ENCODE results near the gene CDHR3. TPM values are rescaled to one million over a fixed set of nuclear protein-coding genes. Genes with fewer than 3 reads are reported as not detected.

The CDHR3 gene
- total RNA-seq, 4 donors from 2014 or later, result 4.3 to 29.5 (median 27.0) TPM

DNA sequence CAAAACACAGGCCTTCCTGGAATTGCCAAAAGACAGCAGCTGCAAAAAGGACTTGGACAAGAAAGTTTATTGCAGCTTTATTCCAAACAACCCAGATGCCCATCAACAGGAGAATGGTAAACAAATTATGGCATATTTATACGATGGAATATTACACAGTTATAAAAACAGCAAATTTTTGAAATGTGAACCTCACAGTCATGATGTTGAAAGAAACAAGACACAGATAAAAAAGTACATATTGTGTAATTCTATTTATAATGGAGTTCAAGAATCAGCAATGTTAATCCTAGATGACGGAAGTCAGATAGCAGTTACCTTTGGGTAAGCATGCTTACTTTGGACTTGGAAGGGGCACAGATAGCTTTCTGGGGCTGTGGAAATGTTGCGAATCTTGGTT is 104.6 kb downstream of the CDHR3 start:
- no peaks in the 10 kb centered on the region for H3K27me3 ChIP-seq
- WGBS, 2 donors (ENCODE audit: low coverage in 1 of 2), result 70 to 71% methylated on average over 2 to 3 of the region's 3 CpGs
- H3K4me3 ChIP-seq, result no peak overlapping the region
- peak overlapping the region in 2 of 4 donors; percentile 87 to 89 for H3K27ac ChIP-seq
- peaks cover 15 to 92% (median 44%) of the 10 kb centered on the region in 3 donors for H3K4me1 ChIP-seq
- H3K36me3 ChIP-seq, result no peaks in the 10 kb centered on the region
- TF ChIP-seq POLR2AphosphoS5 (IDR thresholded peaks at IDR 0.05), result no peak
- TF ChIP-seq EP300 (IDR thresholded peaks at IDR 0.05), result no peak
- TF ChIP-seq, protein P1, sequence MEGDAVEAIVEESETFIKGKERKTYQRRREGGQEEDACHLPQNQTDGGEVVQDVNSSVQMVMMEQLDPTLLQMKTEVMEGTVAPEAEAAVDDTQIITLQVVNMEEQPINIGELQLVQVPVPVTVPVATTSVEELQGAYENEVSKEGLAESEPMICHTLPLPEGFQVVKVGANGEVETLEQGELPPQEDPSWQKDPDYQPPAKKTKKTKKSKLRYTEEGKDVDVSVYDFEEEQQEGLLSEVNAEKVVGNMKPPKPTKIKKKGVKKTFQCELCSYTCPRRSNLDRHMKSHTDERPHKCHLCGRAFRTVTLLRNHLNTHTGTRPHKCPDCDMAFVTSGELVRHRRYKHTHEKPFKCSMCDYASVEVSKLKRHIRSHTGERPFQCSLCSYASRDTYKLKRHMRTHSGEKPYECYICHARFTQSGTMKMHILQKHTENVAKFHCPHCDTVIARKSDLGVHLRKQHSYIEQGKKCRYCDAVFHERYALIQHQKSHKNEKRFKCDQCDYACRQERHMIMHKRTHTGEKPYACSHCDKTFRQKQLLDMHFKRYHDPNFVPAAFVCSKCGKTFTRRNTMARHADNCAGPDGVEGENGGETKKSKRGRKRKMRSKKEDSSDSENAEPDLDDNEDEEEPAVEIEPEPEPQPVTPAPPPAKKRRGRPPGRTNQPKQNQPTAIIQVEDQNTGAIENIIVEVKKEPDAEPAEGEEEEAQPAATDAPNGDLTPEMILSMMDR (IDR thresholded peaks at IDR 0.05), result no peak
- TF ChIP-seq POLR2A (IDR thresholded peaks at IDR 0.05), result no peak
- ATAC-seq, result no peak
- no peaks in the 10 kb centered on the region for H3K9me3 ChIP-seq

DNA sequence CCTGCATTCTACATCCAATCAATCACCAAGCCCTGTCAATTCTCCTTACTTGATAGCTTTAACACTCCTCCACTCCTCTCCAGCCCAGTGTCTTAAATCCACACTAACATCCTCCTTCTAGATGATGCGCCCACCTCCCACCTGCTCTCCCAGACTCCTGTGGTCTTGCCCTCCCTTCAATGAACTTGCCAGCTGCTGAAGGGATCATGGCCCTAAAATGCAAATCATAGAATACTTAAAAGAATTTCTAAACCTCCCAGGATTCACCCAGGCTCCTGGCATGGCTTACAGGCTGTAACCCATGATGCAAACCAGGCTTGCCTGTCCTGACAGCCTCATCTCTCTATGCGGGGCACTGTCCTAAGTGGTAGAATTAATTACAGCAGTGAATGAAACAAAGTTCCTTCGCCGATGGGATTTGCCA is 105.5 kb downstream of the CDHR3 start:
- Histone ChIP-seq H3K4me1 (peaks cover 15 to 93% (median 47%) of the 10 kb centered on the region in 3 donors), H3K9me3 (no peaks in the 10 kb centered on the region), H3K27ac (peak overlapping the region in 3 of 4 donors; percentile 78 to 89 (median 87)), H3K27me3 (no peaks in the 10 kb centered on the region), H3K36me3 (no peaks in the 10 kb centered on the region), H3K4me3 (no peak overlapping the region)
- TF ChIP-seq POLR2A (IDR thresholded peaks at IDR 0.05) (no peak), POLR2AphosphoS5 (IDR thresholded peaks at IDR 0.05) (no peak), EP300 (IDR thresholded peaks at IDR 0.05) (no peak)
- TF ChIP-seq, protein P1 (IDR thresholded peaks at IDR 0.05), result no peak
- 58 to 65% methylated on average over 2 to 4 of the region's 4 CpGs for WGBS, 2 donors (ENCODE audit: low coverage in 1 of 2)
- no peak for ATAC-seq

DNA sequence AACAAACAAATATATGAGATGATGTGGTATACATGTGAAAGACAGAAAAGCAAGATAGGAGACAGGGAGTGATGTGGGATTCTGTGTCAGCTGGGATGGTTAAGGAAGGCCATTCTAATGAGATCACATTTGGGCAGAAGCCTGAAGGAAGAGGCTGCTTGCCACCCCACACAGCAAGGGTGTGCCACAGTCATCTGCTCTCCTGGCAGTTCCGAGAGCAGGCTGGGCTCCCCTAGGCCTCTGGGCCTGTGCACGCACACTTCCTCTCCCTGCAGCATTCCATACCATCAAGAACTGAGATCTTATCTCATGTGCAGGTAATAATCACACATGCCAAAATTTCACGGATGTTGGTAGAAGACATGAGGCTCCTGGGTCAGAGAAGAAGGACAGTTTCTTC is 105.9 kb downstream of the CDHR3 start:
- Histone ChIP-seq H3K27ac (peak overlapping the region in 3 of 4 donors; percentile 78 to 89 (median 87)), H3K4me3 (no peak overlapping the region), H3K27me3 (no peaks in the 10 kb centered on the region), H3K4me1 (peaks cover 15 to 93% (median 51%) of the 10 kb centered on the region in 3 donors), H3K9me3 (no peaks in the 10 kb centered on the region), H3K36me3 (no peaks in the 10 kb centered on the region)
- TF ChIP-seq POLR2AphosphoS5 (IDR thresholded peaks at IDR 0.05), result no peak
- TF ChIP-seq, protein P1 (IDR thresholded peaks at IDR 0.05), result no peak
- TF ChIP-seq EP300 (IDR thresholded peaks at IDR 0.05), result no peak
- no peak for TF ChIP-seq POLR2A (IDR thresholded peaks at IDR 0.05)
- WGBS, 2 donors (ENCODE audit: low coverage in 1 of 2), result 40% methylated on average over 1 of the region's 3 CpGs; no CpG with 5 or more reads in 1 of the 2 donors
- no peak for ATAC-seq

DNA sequence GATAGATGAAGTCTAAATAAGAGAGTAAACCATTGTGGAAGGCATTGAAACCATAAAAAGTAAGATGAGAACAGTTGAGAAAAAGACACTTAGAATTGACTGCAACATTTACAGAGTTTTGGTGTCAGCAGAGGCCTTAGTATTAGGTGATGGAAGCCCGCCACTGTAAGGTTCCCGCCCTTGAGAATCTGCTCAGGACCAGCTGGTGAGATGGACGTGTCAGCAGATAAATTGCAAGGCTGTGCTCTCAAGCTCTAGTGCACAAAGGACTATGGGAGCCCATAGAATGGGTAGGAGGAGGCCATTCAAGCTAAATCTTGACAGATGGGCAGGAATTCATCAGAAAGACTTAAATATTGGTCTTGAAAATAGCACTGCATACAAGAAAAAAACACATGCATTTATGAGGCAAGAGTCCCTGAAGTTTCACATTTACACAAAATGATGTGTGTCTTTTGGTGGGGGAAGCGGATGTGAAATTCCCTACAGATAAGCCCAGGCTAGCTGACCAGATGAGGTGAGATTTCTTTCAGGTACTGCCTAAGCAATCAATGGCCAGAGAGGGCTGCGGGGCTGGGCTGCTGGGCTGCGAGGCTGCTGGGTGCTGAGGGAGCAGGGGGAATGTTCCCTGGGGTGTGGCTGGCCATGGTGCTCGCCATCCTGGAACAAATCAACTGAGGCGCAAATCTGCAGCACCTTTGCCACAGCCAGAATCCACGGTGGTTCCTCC is 106.6 kb downstream of the CDHR3 start:
- WGBS, 2 donors (ENCODE audit: low coverage in 1 of 2), result 77 to 93% methylated on average over 5 of the region's 9 CpGs
- Histone ChIP-seq H3K9me3 (no peaks in the 10 kb centered on the region), H3K4me3 (no peak overlapping the region), H3K36me3 (no peaks in the 10 kb centered on the region), H3K27me3 (no peaks in the 10 kb centered on the region), H3K27ac (peak overlapping the region in 3 of 4 donors; percentile 78 to 89 (median 87)), H3K4me1 (peaks cover 10 to 93% (median 46%) of the 10 kb centered on the region in 3 donors)
- ATAC-seq, result no peak
- TF ChIP-seq, protein P1 (IDR thresholded peaks at IDR 0.05), result no peak
- TF ChIP-seq POLR2A (IDR thresholded peaks at IDR 0.05), result no peak
- no peak for TF ChIP-seq EP300 (IDR thresholded peaks at IDR 0.05)

DNA sequence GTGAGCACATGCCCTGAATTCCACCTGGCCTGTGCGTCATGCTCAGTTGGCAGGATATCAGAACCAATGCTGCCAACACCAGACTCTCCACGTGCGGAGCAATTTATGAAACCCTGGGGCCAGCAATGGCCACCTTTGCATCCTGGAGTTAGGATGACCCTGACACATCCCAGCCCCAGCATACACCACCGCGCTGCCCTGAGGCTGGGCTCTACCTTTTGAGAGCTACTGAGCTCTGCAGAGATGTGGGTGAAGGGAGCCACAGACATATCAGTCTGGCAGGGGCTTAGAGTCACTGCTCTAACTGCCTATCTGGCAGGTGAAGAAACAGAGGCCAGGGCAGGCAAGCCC is 107.1 kb downstream of the CDHR3 start:
- ATAC-seq, result peak; percentile 16
- H3K4me1 ChIP-seq, result peaks cover 9 to 93% (median 44%) of the 10 kb centered on the region in 3 donors

More for the DNA sequence above, 107.1 kb downstream of the CDHR3 start:
- WGBS, 2 donors (ENCODE audit: low coverage in 1 of 2), result 60% methylated on average over 1 of the region's 5 CpGs; no CpG with 5 or more reads in 1 of the 2 donors
- no peaks in the 10 kb centered on the region for H3K9me3 ChIP-seq
- H3K27me3 ChIP-seq, result no peaks in the 10 kb centered on the region
- H3K4me3 ChIP-seq, result no peak overlapping the region
- H3K27ac ChIP-seq, result peak overlapping the region; percentile 25 to 89 (median 82)
- peak; percentile 27 for TF ChIP-seq POLR2AphosphoS5 (IDR thresholded peaks at IDR 0.05)
- TF ChIP-seq, protein P1 (IDR thresholded peaks at IDR 0.05), result no peak
- TF ChIP-seq POLR2A (IDR thresholded peaks at IDR 0.05), result no peak
- TF ChIP-seq EP300 (IDR thresholded peaks at IDR 0.05), result no peak
- H3K36me3 ChIP-seq, result no peaks in the 10 kb centered on the region

Measured in gastroesophageal sphincter (tissue), 4 donors.